ENCODE measurements around the gene ASPG.

The ASPG gene

DNA sequence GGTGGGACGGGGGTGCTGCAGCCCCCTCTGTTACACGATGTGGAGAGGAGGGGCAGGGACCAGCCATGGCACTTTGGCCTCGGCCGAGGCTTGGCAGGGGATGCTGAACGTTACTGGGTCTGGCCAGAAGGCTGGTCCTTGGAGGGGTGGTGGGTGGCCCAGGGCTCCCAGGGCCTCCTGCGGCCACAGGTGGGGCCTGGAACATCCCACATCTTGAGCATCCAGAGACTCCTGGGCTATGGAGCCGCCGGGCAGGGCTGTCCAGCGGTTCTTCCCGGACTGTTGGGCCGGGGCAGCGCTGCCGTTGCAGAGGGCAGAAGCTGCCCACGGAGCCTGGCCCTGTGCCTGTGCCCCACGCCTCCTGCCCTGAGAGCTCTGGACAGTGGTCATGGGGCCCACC, 68.7 kb downstream of the ASPG start:
- TF ChIP-seq, protein P1, sequence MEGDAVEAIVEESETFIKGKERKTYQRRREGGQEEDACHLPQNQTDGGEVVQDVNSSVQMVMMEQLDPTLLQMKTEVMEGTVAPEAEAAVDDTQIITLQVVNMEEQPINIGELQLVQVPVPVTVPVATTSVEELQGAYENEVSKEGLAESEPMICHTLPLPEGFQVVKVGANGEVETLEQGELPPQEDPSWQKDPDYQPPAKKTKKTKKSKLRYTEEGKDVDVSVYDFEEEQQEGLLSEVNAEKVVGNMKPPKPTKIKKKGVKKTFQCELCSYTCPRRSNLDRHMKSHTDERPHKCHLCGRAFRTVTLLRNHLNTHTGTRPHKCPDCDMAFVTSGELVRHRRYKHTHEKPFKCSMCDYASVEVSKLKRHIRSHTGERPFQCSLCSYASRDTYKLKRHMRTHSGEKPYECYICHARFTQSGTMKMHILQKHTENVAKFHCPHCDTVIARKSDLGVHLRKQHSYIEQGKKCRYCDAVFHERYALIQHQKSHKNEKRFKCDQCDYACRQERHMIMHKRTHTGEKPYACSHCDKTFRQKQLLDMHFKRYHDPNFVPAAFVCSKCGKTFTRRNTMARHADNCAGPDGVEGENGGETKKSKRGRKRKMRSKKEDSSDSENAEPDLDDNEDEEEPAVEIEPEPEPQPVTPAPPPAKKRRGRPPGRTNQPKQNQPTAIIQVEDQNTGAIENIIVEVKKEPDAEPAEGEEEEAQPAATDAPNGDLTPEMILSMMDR (IDR thresholded peaks at IDR 0.05; ENCODE audit: low read depth, low read length) = no peak
- DNase-seq (ENCODE audit: extremely low read depth, low read depth) = no peak

DNA sequence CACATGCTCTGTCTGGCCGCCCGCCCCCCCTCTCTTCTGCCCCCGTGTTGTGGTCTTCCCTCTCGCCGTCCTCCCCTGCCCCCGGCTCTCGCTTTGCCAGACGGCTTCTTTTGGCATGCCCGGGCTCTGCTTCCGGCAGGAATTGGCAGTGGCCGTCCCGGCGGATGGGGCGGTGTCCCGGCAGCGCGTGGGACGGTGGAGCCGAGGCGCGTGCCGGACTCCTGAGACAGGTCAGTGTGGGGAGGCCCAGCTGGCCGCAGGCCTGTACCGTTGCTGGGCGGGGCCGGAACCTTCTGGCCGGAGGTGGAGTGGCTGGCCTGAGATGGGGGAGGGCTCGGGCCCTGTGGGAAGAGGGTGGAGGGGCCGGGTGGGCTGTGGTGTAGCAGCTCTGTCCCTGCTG, 70.0 kb downstream of the ASPG start:
- TF ChIP-seq, protein P1 (IDR thresholded peaks at IDR 0.05; ENCODE audit: low read depth, low read length) = no peak
- DNase-seq (ENCODE audit: extremely low read depth, low read depth) = no peak

DNA sequence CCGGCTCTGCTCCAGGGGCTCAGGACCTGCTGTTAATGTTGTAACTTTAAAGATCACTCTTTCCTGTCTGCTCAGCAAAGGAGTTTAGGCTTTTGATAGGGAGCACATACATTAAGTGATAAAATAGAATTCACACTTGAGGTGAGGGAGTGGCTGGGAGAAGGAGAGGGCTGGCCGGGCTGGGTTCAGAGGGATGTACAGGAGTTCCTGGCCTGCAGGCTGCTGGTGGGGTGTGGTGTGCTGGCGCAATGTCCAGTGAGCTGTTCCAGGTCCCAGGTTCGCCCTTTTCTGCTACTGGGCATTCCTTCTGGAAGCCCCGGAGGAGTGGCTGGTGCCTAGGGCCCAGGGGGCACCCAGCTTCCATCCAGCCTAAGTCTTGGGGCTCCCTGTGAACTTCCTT, 70.6 kb downstream of the ASPG start:
- TF ChIP-seq, protein P1 (IDR thresholded peaks at IDR 0.05; ENCODE audit: low read depth, low read length) = no peak
- DNase-seq (ENCODE audit: extremely low read depth, low read depth) = no peak

DNA sequence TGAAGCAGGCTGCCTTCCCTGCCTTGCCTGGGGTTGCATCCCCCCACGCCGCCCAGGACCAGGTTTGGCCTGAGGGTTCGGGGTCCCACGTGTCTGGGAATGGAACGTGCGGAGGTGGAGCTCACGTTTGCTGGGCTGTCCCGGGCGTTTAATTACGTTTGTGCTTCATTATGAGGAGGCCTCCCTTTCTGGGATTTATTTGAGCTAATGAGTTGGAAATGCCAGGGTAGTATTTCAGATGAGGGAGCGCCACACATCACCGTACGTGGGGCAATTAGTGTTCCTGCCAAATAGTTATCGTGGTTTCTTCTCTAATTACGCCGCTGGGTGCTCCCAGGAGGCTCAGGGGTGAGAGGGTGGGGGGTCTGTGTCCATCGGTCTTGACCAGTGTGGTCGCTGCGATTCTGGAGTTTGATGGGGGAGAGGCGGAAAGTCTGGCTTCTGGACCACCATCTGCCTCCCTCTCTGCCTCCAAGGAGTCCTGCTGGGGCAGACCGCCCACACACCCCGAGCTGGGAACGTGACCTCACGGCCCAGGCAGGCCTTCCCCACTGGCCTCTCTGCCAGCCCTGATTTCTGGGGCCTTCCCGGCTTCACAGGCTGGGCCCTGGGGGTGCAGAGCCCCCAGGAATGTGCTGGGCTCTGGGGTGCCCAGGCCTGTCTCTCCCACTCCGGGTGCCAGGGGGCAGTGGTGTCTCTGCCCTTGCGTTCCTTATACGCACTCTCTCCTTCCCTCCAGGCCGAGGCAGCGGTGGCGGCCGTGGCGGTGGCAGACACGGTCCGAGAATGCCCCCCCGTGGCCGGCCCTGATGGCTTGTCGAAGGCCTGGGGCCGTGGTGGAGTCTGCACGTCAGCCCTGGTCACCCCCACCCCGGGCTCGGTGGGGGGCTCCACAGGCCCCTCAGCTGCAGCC, 71.8 kb downstream of the ASPG start:
- TF ChIP-seq, protein P1 (IDR thresholded peaks at IDR 0.05; ENCODE audit: low read depth, low read length) = no peak
- DNase-seq (ENCODE audit: extremely low read depth, low read depth) = no peak

DNA sequence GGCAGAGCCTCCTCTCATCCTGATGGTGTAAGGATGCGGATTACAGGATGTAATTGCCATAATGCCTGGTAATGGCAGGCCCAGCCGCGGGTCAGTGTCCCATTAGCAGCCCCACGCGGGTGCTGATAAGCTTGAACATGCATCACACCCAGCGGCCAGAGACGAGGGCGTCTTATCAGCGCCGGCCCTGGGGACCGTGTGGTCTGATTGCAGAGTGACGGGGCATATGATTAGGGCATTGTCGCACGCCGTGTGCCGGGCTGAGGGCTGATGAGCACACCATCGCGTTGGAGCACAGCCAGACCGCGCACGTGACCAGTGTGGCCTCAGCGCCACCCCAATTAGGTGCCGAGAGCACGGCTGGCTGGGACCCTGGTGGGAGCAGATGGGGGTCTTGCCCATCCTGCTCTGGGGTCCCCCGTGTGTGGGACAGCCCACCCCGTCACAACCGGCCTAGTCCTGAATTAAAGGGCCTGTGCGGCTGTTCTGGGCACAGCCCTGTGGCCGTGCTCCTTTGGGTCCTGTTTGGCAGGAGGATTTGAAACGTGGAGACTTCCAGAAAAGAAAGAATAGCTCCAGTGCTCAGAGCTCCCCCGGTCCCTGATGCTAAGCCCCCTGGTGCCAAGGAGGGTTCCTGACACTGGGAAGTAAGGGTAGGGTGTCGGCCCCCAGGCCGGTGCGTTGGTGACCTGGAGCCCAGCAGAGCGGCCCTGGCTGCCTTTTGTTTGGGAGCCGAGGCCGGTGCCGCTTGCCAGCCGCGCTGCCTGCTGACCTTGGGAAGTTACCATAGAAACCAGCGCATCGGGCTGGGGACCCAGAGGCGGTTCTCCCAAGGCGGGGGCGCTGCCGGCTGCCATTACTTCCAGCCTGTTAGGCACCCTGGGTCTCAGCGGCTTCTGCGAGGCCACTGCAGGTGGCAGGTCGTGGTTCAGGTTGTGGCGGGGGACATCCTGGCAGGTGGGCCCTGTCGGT, 73.6 kb downstream of the ASPG start:
- no peak for DNase-seq (ENCODE audit: extremely low read depth, low read depth)
- TF ChIP-seq, protein P1 (IDR thresholded peaks at IDR 0.05; ENCODE audit: low read depth, low read length) = no peak

DNA sequence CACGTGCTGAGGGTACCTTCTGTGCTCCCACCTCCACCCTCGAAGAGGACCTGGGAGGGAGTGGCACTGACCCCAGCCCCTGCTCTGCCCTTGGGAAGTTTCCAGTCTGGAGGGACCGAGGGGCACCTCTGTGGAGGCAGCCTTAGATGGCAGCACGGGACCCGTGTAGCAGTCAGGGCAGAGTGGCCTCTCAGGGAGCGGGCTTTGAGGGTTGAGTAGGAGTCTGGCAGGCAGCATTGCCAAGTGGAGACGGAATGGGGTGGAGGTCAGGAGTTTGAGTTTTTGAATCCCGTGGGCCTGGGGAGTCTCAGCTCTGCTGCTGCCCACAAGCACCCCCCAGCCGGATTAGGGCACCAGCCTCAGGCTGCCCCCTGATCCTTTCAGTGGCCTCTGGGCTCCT, 74.5 kb downstream of the ASPG start:
- TF ChIP-seq, protein P1 (IDR thresholded peaks at IDR 0.05; ENCODE audit: low read depth, low read length) = no peak
- no peak for DNase-seq (ENCODE audit: extremely low read depth, low read depth)

All from AG09319 (cell line).